ENCODE measurements around the gene GHR.

- TF ChIP-seq CTCF (IDR thresholded peaks at IDR 0.05) = no peak
- TF ChIP-seq POLR2A (IDR thresholded peaks at IDR 0.05) = no peak
Observed at GRCh38 chr5:42719034-42719433, 295.8 kb downstream of the GHR start.
